ENCODE data around the gene DGAT2.

Gene DGAT2

GRCh38 chr11:75809991-75810390 is 41.4 kb downstream of the DGAT2 start:
- no peak overlapping the region for H3K4me3 ChIP-seq (ENCODE audit: low read length)
- TF ChIP-seq CTCF (conservative IDR thresholded peaks at IDR 0.05; ENCODE audit: low read length) = no peak

GRCh38 chr11:75810637-75811390 is 42.2 kb downstream of the DGAT2 start:
- H3K4me3 ChIP-seq (ENCODE audit: low read length) = no peak overlapping the region
- no peak for DNase-seq (ENCODE audit: low read depth)
- no peak for TF ChIP-seq CTCF (conservative IDR thresholded peaks at IDR 0.05; ENCODE audit: low read length)

More at GRCh38 chr11:75809991-75810390, 41.4 kb downstream of the DGAT2 start:
- no peak for DNase-seq (ENCODE audit: low read depth)

GRCh38 chr11:75811485-75811884 is 42.9 kb downstream of the DGAT2 start:
- no peak for TF ChIP-seq CTCF (conservative IDR thresholded peaks at IDR 0.05; ENCODE audit: low read length)
- DNase-seq (ENCODE audit: low read depth) = no peak
- no peak overlapping the region for H3K4me3 ChIP-seq (ENCODE audit: low read length)

- H3K4me3 ChIP-seq (ENCODE audit: low read length) = no peak overlapping the region
- no peak for TF ChIP-seq CTCF (conservative IDR thresholded peaks at IDR 0.05; ENCODE audit: low read length)
- no peak for DNase-seq (ENCODE audit: low read depth)
Measured at GRCh38 chr11:75812542-75813040, 44.0 kb downstream of the DGAT2 start.

GRCh38 chr11:75813124-75813523 is 44.5 kb downstream of the DGAT2 start:
- H3K4me3 ChIP-seq (ENCODE audit: low read length) = no peak overlapping the region
- no peak for TF ChIP-seq CTCF (conservative IDR thresholded peaks at IDR 0.05; ENCODE audit: low read length)
- DNase-seq (ENCODE audit: low read depth) = no peak

GRCh38 chr11:75813622-75814039 is 45.1 kb downstream of the DGAT2 start:
- DNase-seq (ENCODE audit: low read depth) = no peak
- no peak for TF ChIP-seq CTCF (conservative IDR thresholded peaks at IDR 0.05; ENCODE audit: low read length)
- no peak overlapping the region for H3K4me3 ChIP-seq (ENCODE audit: low read length)

- TF ChIP-seq CTCF (conservative IDR thresholded peaks at IDR 0.05; ENCODE audit: low read length) = no peak
- H3K4me3 ChIP-seq (ENCODE audit: low read length) = peak overlapping the region; percentile 81
- no peak for DNase-seq (ENCODE audit: low read depth)
Measured at GRCh38 chr11:75814363-75814676, 45.7 kb downstream of the DGAT2 start.

All from AG10803 (cell line).